ENCODE measurements around the gene UBE3D. TPM values are rescaled to one million over a fixed set of nuclear protein-coding genes. Genes with fewer than 3 reads are reported as not detected.
A peak's percentile ranks its signal among the peaks of the same experiment; 100 is the strongest.

The UBE3D gene
- total RNA-seq, 1 experiment from 2014 or later: 11.0 TPM

- Histone ChIP-seq H3K4me3 (ENCODE audit: low read depth in 2 of 2, low read length in 2 of 2) (no peak overlapping the region), H3K9me3 (ENCODE audit: control insufficient read depth, insufficient read depth, low read depth, low read length) (no peaks in the 10 kb centered on the region), H3K27me3 (ENCODE audit: control insufficient read depth, insufficient read depth, low read length) (no peaks in the 10 kb centered on the region), H3K36me3 (ENCODE audit: control insufficient read depth, insufficient read depth, low read length) (peaks cover 2% of the 10 kb centered on the region), H3K4me1 (ENCODE audit: control insufficient read depth, insufficient read depth, low read length) (peaks cover 4% of the 10 kb centered on the region), H3K27ac (ENCODE audit: low read length) (no peak overlapping the region; the same call in 1 of the 2 replicates)
- in situ Hi-C loops (cut with HindIII; ENCODE audit: low pct_unique_long_range_greater_than_20kb, low sequenced_read_pairs): no loop called here
- ATAC-seq (no peak), DNase-seq (ENCODE audit: low read depth, low spot score) (no peak)
- intact Hi-C loops (cut with micrococcal nuclease; ENCODE audit: unreplicated experiment): loop anchor here (10.0 kb wide), 1 partner anchor 354 kb away; no protein-coding TSS in a partner anchor
- POLR2A ChIA-PET: no interaction called here
- CTCF ChIA-PET: no interaction called here
- TF ChIP-seq CTCF (IDR thresholded peaks at IDR 0.05): no peak
- TF ChIP-seq POLR2AphosphoS5 (IDR thresholded peaks at IDR 0.05; ENCODE audit: low read depth, low read length): no peak
- TF ChIP-seq SIN3A (IDR thresholded peaks at IDR 0.05; ENCODE audit: borderline replicate concordance, insufficient read depth, low read depth, low read length): no peak
- no peak for TF ChIP-seq TCF7L2 (IDR thresholded peaks at IDR 0.05; ENCODE audit: low read depth, low read length)
- TF ChIP-seq REST (IDR thresholded peaks at IDR 0.05; ENCODE audit: insufficient read depth in 1 of 2, low read depth in 2 of 2, low read length in 1 of 2): no peak
- BruUV-seq (replicated peaks): no TSS peak
Measured at GRCh38 chr6:83061190-83061589, 4.5 kb downstream of the UBE3D start.

GRCh38 chr6:83057705-83058321 is 7.8 kb downstream of the UBE3D start:
- in situ Hi-C loops (cut with HindIII; ENCODE audit: low pct_unique_long_range_greater_than_20kb, low sequenced_read_pairs) (no loop called here), intact Hi-C loops (cut with micrococcal nuclease; ENCODE audit: unreplicated experiment) (loop anchor here (5.0 to 10.0 kb wide), 2 partner anchors 693 to 786 kb away; partner anchors contain the start of gene TPBG)
- TF ChIP-seq CTCF (IDR thresholded peaks at IDR 0.05) (peak; percentile 87), REST (IDR thresholded peaks at IDR 0.05; ENCODE audit: insufficient read depth in 1 of 2, low read depth in 2 of 2, low read length in 1 of 2) (no peak)
- DNase-seq (ENCODE audit: low read depth, low spot score): no peak
- no peak overlapping the region for H3K27ac ChIP-seq (ENCODE audit: low read length)
- H3K27me3 ChIP-seq (ENCODE audit: control insufficient read depth, insufficient read depth, low read length): no peaks in the 10 kb centered on the region
- peaks cover 4% of the 10 kb centered on the region; the same call in 1 of the 2 replicates for H3K36me3 ChIP-seq (ENCODE audit: control insufficient read depth, insufficient read depth, low read length)
- H3K9me3 ChIP-seq (ENCODE audit: control insufficient read depth, insufficient read depth, low read depth, low read length): no peaks in the 10 kb centered on the region
- CTCF ChIA-PET: interaction anchor here (0.5 to 1.1 kb wide), 2 partner anchors 769 to 786 kb away, joined by 4 read pairs; no protein-coding TSS in a partner anchor
- peaks cover 3% of the 10 kb centered on the region; the same call in 1 of the 2 replicates for H3K4me1 ChIP-seq (ENCODE audit: control insufficient read depth, insufficient read depth, low read length)
- ATAC-seq: peak; percentile 87
- no peak overlapping the region for H3K4me3 ChIP-seq (ENCODE audit: low read depth in 2 of 2, low read length in 2 of 2)
- POLR2A ChIA-PET: interaction anchor here (0.7 kb wide), 1 partner anchor 1073 kb away, joined by 3 read pairs; no protein-coding TSS in a partner anchor
- BruUV-seq (replicated peaks): no TSS peak
